HepG2 (cell line): ENCODE data around the gene LGALS9. TPM values are rescaled to one million over a fixed set of nuclear protein-coding genes. Genes with fewer than 3 reads are reported as not detected.

Source experiments
- ATAC-seq: fragments of 200-7000 bp; cut with Tn5 transposase; 3 replicates; pipeline ENCODE4 v1.9.1; 2020; ENCODE audit warnings: mild to moderate bottlenecking, moderate library complexity
- BruUV-seq: library from RNA; stranded (reverse); fragments of 400-500 nt; replicated peaks from 2 replicates; lab custom pipeline; 2021; lab: Mats Ljungman, UMichigan
- CTCF ChIA-PET: fragments of 300-600 bp; formaldehyde crosslinking; extraction: SDS; loops from one replicate; lab custom pipeline; 2021; ENCODE audit warnings: low total read pairs, inconsistent platforms, low intra/inter-chr PET ratio; lab: Yijun Ruan, JAX
- POLR2A ChIA-PET: fragments of 350-600 bp; sonication (Branson Sonifier 250); formaldehyde crosslinking; loops from one replicate; lab custom pipeline; 2020; ENCODE audit warnings: antibody characterized with exemption, inconsistent platforms; lab: Yijun Ruan, JAX
- DNase-seq: peaks from one replicate; pipeline ENCODE4 v3.0.0-alpha.2; 2015; ENCODE audit warnings: low spot score
- FAIRE-seq: peaks from 3 replicates; lab custom pipeline; 2011; peaks lifted over from hg19 to GRCh38; lab: Jason Lieb, UNC
- H2AFZ ChIP-seq: one replicate; pipeline ENCODE4 v1.6.1; 2011; ENCODE audit warnings: low read length, inconsistent platforms
- H3K27ac ChIP-seq: fragments of 300-600 bp; 3 replicates; pipeline ENCODE4 v1.8.0; 2011; ENCODE audit warnings: mixed run types, mild to moderate bottlenecking, mixed read lengths, low read length, inconsistent platforms; ENCODE audit not compliant: insufficient read depth; ENCODE audit errors: extremely low read length
- H3K27me3 ChIP-seq, 2 experiments: fragments of 200-600 bp in 1 of 2; 2 replicates in 1 of 2; 3 replicates in 1 of 2; pipeline versions ENCODE4 v1.6.0 to v1.8.0; 2011; ENCODE audit warnings: low read length in 2 of 2, mild to moderate bottlenecking in 2 of 2, moderate library complexity in 2 of 2, inconsistent platforms in 1 of 2; ENCODE audit not compliant: insufficient read depth in 2 of 2, control insufficient read depth in 1 of 2
- H3K36me3 ChIP-seq, 2 experiments: fragments of 200-600 bp in 1 of 2; replicated peaks in 1 of 2; 2 replicates in 1 of 2; 3 replicates in 1 of 2; pipeline versions ENCODE4 v1.5.1 to v1.8.0; 2011; ENCODE audit warnings: low read length in 2 of 2, inconsistent platforms in 1 of 2; ENCODE audit not compliant: insufficient read depth in 2 of 2, control insufficient read depth in 1 of 2
- H3K4me1 ChIP-seq: 2 replicates; pipeline ENCODE4 v1.5.1; 2012; ENCODE audit warnings: low read length, inconsistent platforms; ENCODE audit not compliant: insufficient read depth
- H3K4me2 ChIP-seq: 2 replicates; pipeline ENCODE4 v1.6.0; 2011; ENCODE audit warnings: low read depth, low read length, inconsistent platforms
- H3K4me3 ChIP-seq, 3 experiments: fragments of 200-600 bp in 1 of 3; sonication (generic), shearing (Covaris generic) in 1 of 3; replicated peaks in 1 of 3; 2 replicates each; pipeline ENCODE4 v1.5.1; 2011 to 2016; ENCODE audit warnings: low read length in 3 of 3, inconsistent platforms in 2 of 3, low read depth in 2 of 3, mild to moderate bottlenecking in 2 of 3, control low read depth in 1 of 3, mixed read lengths in 1 of 3; ENCODE audit not compliant: insufficient read depth in 1 of 3
- H3K79me2 ChIP-seq: one replicate; pipeline ENCODE4 v1.6.1; 2011; ENCODE audit warnings: low read length, inconsistent platforms; ENCODE audit not compliant: insufficient read depth
- H3K9ac ChIP-seq: 2 replicates; pipeline ENCODE4 v1.6.0; 2011; ENCODE audit warnings: mild to moderate bottlenecking, low read depth, low read length, inconsistent platforms; ENCODE audit not compliant: insufficient read depth
- H3K9me3 ChIP-seq: 2 replicates; pipeline ENCODE4 v1.5.1; 2012; ENCODE audit warnings: mild to moderate bottlenecking, low read length
- H4K20me1 ChIP-seq: 2 replicates; pipeline ENCODE4 v1.6.0; 2011; ENCODE audit warnings: inconsistent platforms, mild to moderate bottlenecking, low read length, moderate library complexity; ENCODE audit not compliant: insufficient read depth
- ATRX ChIP-seq: sonication (generic); formaldehyde crosslinking; IDR thresholded peaks from 2 replicates; pipeline ENCODE4 v1.4.0; 2020; ENCODE audit warnings: missing genetic modification reagents, borderline replicate concordance
- BRCA1 ChIP-seq: sonication (generic); formaldehyde crosslinking; IDR thresholded peaks from 2 replicates; pipeline ENCODE4 v1.4.0; 2020; ENCODE audit warnings: missing genetic modification reagents
- CHD2 ChIP-seq: IDR thresholded peaks from 2 replicates; pipeline ENCODE4 v1.6.1; 2011; ENCODE audit warnings: low read depth, low read length, improper control_type of control experiment
- CREB1 ChIP-seq, 2 experiments: fragments of 450-650 bp in 1 of 2; IDR thresholded peaks; 2 replicates each; pipeline ENCODE4 v1.6.1; 2016 to 2017; ENCODE audit warnings: control low read depth in 1 of 2, mild to moderate bottlenecking in 1 of 2, missing compliant biosample characterization in 1 of 2, missing genetic modification characterization in 1 of 2
- ETV5 ChIP-seq: IDR thresholded peaks from 2 replicates; pipeline ENCODE4 v1.6.1; 2018; ENCODE audit warnings: missing biosample characterization, missing genetic modification reagents, inconsistent platforms, borderline replicate concordance
- HMG20A ChIP-seq: IDR thresholded peaks from 2 replicates; pipeline ENCODE4 v1.6.1; 2016; ENCODE audit warnings: borderline replicate concordance
- HOXA9 ChIP-seq: sonication (generic); formaldehyde crosslinking; IDR thresholded peaks from 2 replicates; pipeline ENCODE4 v1.8.1; 2022; ENCODE audit warnings: missing genetic modification reagents, mild to moderate bottlenecking, moderate library complexity, borderline replicate concordance
- KAT7 ChIP-seq: IDR thresholded peaks from 2 replicates; pipeline ENCODE4 v1.6.1; 2018; ENCODE audit warnings: borderline replicate concordance, missing compliant biosample characterization
- NR2F1 ChIP-seq, 2 experiments: fragments of 450-650 bp in 1 of 2; formaldehyde crosslinking in 1 of 2; IDR thresholded peaks; 2 replicates each; pipeline versions ENCODE4 v1.5.0 to v1.6.1; 2016 to 2020; ENCODE audit warnings: mild to moderate bottlenecking in 1 of 2, missing compliant biosample characterization in 1 of 2, missing genetic modification reagents in 1 of 2, moderate library complexity in 1 of 2
- RARG ChIP-seq: sonication (generic); formaldehyde crosslinking; IDR thresholded peaks from 2 replicates; pipeline ENCODE4 v1.4.0; 2020; ENCODE audit warnings: low read depth, mild to moderate bottlenecking, missing genetic modification reagents
- ZNF224 ChIP-seq: sonication (generic); formaldehyde crosslinking; IDR thresholded peaks from 2 replicates; pipeline ENCODE4 v1.5.0; 2020; ENCODE audit warnings: mild to moderate bottlenecking, missing genetic modification reagents
- ZNF558 ChIP-seq: sonication (generic); formaldehyde crosslinking; IDR thresholded peaks from 2 replicates; pipeline ENCODE4 v1.9.0; 2022; ENCODE audit warnings: mild to moderate bottlenecking, missing genetic modification reagents, borderline replicate concordance
- WGBS: methylation state at CpG from one replicate; pipeline ENCODE4 v1.1.6; 2017; ENCODE audit warnings: low lambda C conversion rate; 5-methylcytosine and 5-hydroxymethylcytosine counted together
- in situ Hi-C: cut with HindIII; loops from 2 replicates; pipeline ENCODE4 v1.10.0; 2017; ENCODE audit warnings: low pct_unique_long_range_greater_than_20kb; ENCODE audit not compliant: extremely low pct_ligation_motif_present
- intact Hi-C: fragments of 100-400 bp; cut with micrococcal nuclease; formaldehyde crosslinking; loops from one replicate; pipeline ENCODE4 v1.10.0; 2022; ENCODE audit not compliant: unreplicated experiment
- polyA plus RNA-seq, 8 experiments: library from polyadenylated mRNA; depleted of rRNA in 3 of 8; stranded (reverse) in 7 of 8; unstranded in 1 of 8; fragments of >200 nt; fragmentation: Illumina TruSeq in 4 of 8; extraction: Trizol in 4 of 8; gene quantifications; 2 replicates each; pipeline versions ENCODE4 v1.2.1 to v1.2.3, GENCODE V29; 2011 to 2016; ENCODE audit warnings: low read depth in 4 of 8, missing spikeins in 1 of 8, mixed read lengths in 1 of 8; ENCODE audit not compliant: insufficient read depth in 1 of 8
- total RNA-seq, 5 experiments: library from RNA; depleted of rRNA; stranded (reverse); fragments of >200 nt; fragmentation: Illumina TruSeq; extraction: Trizol; gene quantifications; 2 replicates each; pipeline ENCODE4 v1.2.3, GENCODE V29; 2016; ENCODE audit warnings: low read depth in 1 of 5
- TF ChIP-seq, protein P1 (sequence below): sonication (generic); formaldehyde crosslinking; IDR thresholded peaks from 2 replicates; pipeline ENCODE4 v1.5.0; 2020; ENCODE audit warnings: mild to moderate bottlenecking, low read depth, missing genetic modification reagents, borderline replicate concordance
- TF ChIP-seq, protein P2 (sequence below): sonication (generic); formaldehyde crosslinking; IDR thresholded peaks from 2 replicates; pipeline ENCODE4 v1.8.0; 2023; ENCODE audit warnings: mild to moderate bottlenecking, missing genetic modification reagents
- TF ChIP-seq, protein P3 (sequence below), 2 experiments: fragments of 450-650 bp in 1 of 2; sonication (generic) in 1 of 2; formaldehyde crosslinking; IDR thresholded peaks; 2 replicates each; pipeline versions ENCODE4 v1.5.0 to v1.8.0; 2020 to 2022; ENCODE audit warnings: mild to moderate bottlenecking in 1 of 2, missing genetic modification reagents in 1 of 2
- TF ChIP-seq, protein P4 (sequence below): sonication (generic); formaldehyde crosslinking; IDR thresholded peaks from 2 replicates; pipeline ENCODE4 v1.4.0; 2020; ENCODE audit warnings: mild to moderate bottlenecking, missing genetic modification reagents

The LGALS9 gene
- total and polyA plus RNA-seq, 2 of the 13 experiments (the other 11 are each of a cell fraction or from before 2014, with no cell fraction given): 0.40 to 1.4 TPM

DNA sequence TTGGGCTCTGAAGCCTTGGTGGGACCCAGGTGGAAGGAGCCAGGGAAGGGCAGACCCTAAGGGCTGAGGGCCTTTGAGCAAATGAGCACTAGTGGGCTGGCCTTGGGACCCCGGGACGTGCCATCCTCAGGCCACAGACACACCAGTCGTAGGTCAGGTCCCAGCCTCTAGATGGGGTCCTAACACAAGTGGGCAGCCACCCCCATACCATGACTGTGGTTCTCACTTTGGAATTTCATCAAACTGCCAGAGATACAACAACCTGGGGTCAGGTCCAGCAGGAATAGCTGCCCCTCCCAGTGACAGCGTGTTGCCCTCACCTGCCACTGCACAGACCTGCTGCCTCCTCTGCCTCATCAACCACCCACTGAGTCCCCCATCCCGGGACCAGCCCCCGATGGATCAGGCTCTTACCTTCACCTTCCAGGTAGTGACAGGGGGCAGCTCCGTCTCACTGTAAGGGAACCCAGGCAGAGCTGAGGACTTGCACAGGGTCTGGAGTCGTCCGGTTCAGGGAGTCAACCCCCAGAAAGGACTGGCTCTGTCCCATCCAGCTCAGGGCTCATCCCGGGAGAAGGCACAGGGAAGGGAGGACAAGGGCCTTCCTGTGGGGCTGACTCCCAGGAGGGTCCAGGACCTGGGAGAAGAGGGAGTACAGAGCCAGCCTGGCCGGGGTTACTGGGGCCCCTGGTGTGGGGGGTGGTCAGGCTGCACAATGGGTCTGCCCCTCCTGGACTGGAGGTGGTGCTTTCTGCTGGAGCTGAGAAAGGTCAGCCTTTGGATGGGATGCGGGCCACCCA lies 40.0 kb downstream of the LGALS9 start:
- Histone ChIP-seq H3K9me3 (no peaks in the 10 kb centered on the region), H2AFZ (no peak overlapping the region), H3K79me2 (no peaks in the 10 kb centered on the region), H3K4me1 (no peaks in the 10 kb centered on the region), H3K36me3 (no peaks in the 10 kb centered on the region), H4K20me1 (no peaks in the 10 kb centered on the region), H3K9ac (no peak overlapping the region), H3K27me3 (peaks cover 2 to 5% of the 10 kb centered on the region in 2 experiments; a peak in 2 of 5 replicates), H3K27ac (no peak overlapping the region), H3K4me3 (no peak overlapping the region), H3K4me2 (no peak overlapping the region)
- ATAC-seq (no peak), DNase-seq (no peak), FAIRE-seq (no peak)
- ChIA-PET POLR2A (no interaction called here), CTCF (no interaction called here)
- whole genome bisulfite sequencing: 0% methylated on average over 2 of the region's 12 CpGs
- no TSS peak for BruUV-seq
- TF ChIP-seq CHD2 (no peak), HMG20A (no peak), KAT7 (CRISPR knock-in tag) (no peak), RARG (CRISPR knock-in tag) (no peak), ZNF224 (CRISPR knock-in tag) (no peak), NR2F1 (CRISPR knock-in tag; IDR thresholded peaks at IDR 0.05) (no peak), ETV5 (CRISPR knock-in tag) (no peak), BRCA1 (CRISPR knock-in tag) (no peak), ZNF558 (no peak), HOXA9 (CRISPR knock-in tag) (no peak), CREB1 (IDR thresholded peaks at IDR 0.05) (no peak), CREB1 (CRISPR knock-in tag; IDR thresholded peaks at IDR 0.05) (no peak), ATRX (CRISPR knock-in tag) (no peak)
- TF ChIP-seq, protein P1, sequence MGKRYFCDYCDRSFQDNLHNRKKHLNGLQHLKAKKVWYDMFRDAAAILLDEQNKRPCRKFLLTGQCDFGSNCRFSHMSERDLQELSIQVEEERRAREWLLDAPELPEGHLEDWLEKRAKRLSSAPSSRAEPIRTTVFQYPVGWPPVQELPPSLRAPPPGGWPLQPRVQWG (CRISPR knock-in tag): no peak
- TF ChIP-seq, protein P2, sequence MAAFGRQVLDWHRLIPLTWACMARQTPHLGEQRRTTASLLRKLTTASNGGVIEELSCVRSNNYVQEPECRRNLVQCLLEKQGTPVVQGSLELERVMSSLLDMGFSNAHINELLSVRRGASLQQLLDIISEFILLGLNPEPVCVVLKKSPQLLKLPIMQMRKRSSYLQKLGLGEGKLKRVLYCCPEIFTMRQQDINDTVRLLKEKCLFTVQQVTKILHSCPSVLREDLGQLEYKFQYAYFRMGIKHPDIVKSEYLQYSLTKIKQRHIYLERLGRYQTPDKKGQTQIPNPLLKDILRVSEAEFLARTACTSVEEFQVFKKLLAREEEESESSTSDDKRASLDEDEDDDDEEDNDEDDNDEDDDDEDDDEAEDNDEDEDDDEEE (CRISPR knock-in tag): no peak
- TF ChIP-seq, protein P3, sequence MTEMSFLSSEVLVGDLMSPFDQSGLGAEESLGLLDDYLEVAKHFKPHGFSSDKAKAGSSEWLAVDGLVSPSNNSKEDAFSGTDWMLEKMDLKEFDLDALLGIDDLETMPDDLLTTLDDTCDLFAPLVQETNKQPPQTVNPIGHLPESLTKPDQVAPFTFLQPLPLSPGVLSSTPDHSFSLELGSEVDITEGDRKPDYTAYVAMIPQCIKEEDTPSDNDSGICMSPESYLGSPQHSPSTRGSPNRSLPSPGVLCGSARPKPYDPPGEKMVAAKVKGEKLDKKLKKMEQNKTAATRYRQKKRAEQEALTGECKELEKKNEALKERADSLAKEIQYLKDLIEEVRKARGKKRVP (CRISPR knock-in tag; IDR thresholded peaks at IDR 0.05): no peak
- TF ChIP-seq, protein P4, sequence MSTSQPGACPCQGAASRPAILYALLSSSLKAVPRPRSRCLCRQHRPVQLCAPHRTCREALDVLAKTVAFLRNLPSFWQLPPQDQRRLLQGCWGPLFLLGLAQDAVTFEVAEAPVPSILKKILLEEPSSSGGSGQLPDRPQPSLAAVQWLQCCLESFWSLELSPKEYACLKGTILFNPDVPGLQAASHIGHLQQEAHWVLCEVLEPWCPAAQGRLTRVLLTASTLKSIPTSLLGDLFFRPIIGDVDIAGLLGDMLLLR (CRISPR knock-in tag): no peak
- intact Hi-C loops: no loop called here
- in situ Hi-C loops: no loop called here
